Loucy (cell line): ENCODE results near the gene EDEM2.

Source experiments
- EZH2phosphoT487 ChIP-seq: fragments of 200-600 bp; IDR thresholded peaks from 2 replicates; pipeline ENCODE4 v1.6.1; 2018; ENCODE audit warnings: antibody characterized with exemption, mild to moderate bottlenecking, moderate library complexity, borderline replicate concordance
- TF ChIP-seq, protein P1 (sequence below): fragments of 200-600 bp; sonication (generic); conservative IDR thresholded peaks from 2 replicates; pipeline ENCODE4 v1.5.1; 2014; ENCODE audit warnings: mild to moderate bottlenecking, antibody characterized with exemption, low read length

DNA sequence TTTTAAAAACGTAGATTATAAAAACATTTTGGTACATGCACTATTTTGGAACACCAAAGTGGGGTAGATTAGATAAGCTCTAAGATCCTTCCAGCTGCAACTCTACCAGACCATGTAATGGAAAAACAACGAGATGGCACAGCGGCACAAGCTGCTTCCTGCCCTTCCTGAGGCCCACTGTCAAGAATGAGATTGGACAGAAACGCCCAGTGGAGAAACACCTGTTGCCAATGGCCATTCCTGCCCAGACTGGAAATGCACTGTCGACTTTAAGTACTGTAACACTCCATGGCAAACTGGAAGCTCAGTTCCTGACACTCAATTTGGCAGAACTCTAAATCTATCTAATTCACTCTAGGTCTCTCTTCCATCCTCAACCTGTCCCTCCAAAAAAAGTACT lies 21.4 kb downstream of the EDEM2 start:
- TF ChIP-seq, protein P1, sequence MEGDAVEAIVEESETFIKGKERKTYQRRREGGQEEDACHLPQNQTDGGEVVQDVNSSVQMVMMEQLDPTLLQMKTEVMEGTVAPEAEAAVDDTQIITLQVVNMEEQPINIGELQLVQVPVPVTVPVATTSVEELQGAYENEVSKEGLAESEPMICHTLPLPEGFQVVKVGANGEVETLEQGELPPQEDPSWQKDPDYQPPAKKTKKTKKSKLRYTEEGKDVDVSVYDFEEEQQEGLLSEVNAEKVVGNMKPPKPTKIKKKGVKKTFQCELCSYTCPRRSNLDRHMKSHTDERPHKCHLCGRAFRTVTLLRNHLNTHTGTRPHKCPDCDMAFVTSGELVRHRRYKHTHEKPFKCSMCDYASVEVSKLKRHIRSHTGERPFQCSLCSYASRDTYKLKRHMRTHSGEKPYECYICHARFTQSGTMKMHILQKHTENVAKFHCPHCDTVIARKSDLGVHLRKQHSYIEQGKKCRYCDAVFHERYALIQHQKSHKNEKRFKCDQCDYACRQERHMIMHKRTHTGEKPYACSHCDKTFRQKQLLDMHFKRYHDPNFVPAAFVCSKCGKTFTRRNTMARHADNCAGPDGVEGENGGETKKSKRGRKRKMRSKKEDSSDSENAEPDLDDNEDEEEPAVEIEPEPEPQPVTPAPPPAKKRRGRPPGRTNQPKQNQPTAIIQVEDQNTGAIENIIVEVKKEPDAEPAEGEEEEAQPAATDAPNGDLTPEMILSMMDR, result no peak
- TF ChIP-seq EZH2phosphoT487, result no peak
